GM06990 (cell line): ENCODE data around the gene R3HDM4.

Experiments
- DNase-seq: peaks from one replicate; pipeline ENCODE4 v3.0.0-alpha.2; 2011; ENCODE audit not compliant: insufficient read length; ENCODE audit errors: extremely low read depth
- H3K27me3 ChIP-seq: replicated peaks from 2 replicates; pipeline ENCODE4 v1.6.0; 2011; ENCODE audit warnings: low read length; ENCODE audit not compliant: control insufficient read depth, insufficient read depth
- H3K36me3 ChIP-seq: 2 replicates; pipeline ENCODE4 v1.5.1; 2011; ENCODE audit warnings: low read length; ENCODE audit not compliant: control insufficient read depth, insufficient read depth
- H3K4me3 ChIP-seq: replicated peaks from 2 replicates; pipeline ENCODE4 v1.5.1; 2011; ENCODE audit warnings: low read depth, mild to moderate bottlenecking, control low read depth, low read length
- CTCF ChIP-seq: IDR thresholded peaks from 2 replicates; pipeline ENCODE4 v1.5.1; 2011; ENCODE audit warnings: low read length, control low read depth, mild to moderate bottlenecking, inconsistent platforms; ENCODE audit not compliant: insufficient read depth, poor library complexity, severe bottlenecking

R3HDM4 gene

GRCh38 chr19:933553-933882 is 20.5 kb upstream of the R3HDM4 start:
- H3K4me3 ChIP-seq: peak overlapping the region; percentile 53
- no peak for TF ChIP-seq CTCF
- no peaks in the 10 kb centered on the region for H3K27me3 ChIP-seq
- no peak for DNase-seq
- H3K36me3 ChIP-seq: peaks cover 40% of the 10 kb centered on the region

GRCh38 chr19:932648-933552 is 19.9 kb upstream of the R3HDM4 start:
- TF ChIP-seq CTCF: no peak
- peak; percentile 73 for DNase-seq
- Histone ChIP-seq H3K27me3 (no peaks in the 10 kb centered on the region), H3K4me3 (peak overlapping the region; percentile 53), H3K36me3 (peaks cover 38% of the 10 kb centered on the region)

- H3K27me3 ChIP-seq: no peaks in the 10 kb centered on the region
- H3K4me3 ChIP-seq: peak overlapping the region; percentile 53
- peaks cover 34% of the 10 kb centered on the region for H3K36me3 ChIP-seq
- TF ChIP-seq CTCF: no peak
- peak; percentile 8 for DNase-seq
These were observed 19.0 kb upstream of the R3HDM4 start for GRCh38 chr19:931860-932647.

GRCh38 chr19:929891-930258 is 16.9 kb upstream of the R3HDM4 start:
- TF ChIP-seq CTCF: no peak
- Histone ChIP-seq H3K4me3 (no peak overlapping the region), H3K36me3 (peaks cover 28% of the 10 kb centered on the region), H3K27me3 (no peaks in the 10 kb centered on the region)
- no peak for DNase-seq

GRCh38 chr19:929203-929890 is 16.3 kb upstream of the R3HDM4 start:
- H3K36me3 ChIP-seq: peaks cover 26% of the 10 kb centered on the region
- H3K27me3 ChIP-seq: no peaks in the 10 kb centered on the region
- peak; percentile 5 for DNase-seq
- no peak overlapping the region for H3K4me3 ChIP-seq
- TF ChIP-seq CTCF: no peak
